ENCODE data around the gene FMN1.
A peak's percentile ranks its signal among the peaks of the same experiment; 100 is the strongest.

The FMN1 gene

GRCh38 chr15:33152502-33153109 lies 41.9 kb downstream of the FMN1 start:
- DNase-seq, result no peak

- DNase-seq, result no peak
These were observed 43.5 kb downstream of the FMN1 start for GRCh38 chr15:33150971-33151370.

GRCh38 chr15:33150431-33150941 lies 44.0 kb downstream of the FMN1 start:
- DNase-seq, result no peak

GRCh38 chr15:33149919-33150318 lies 44.6 kb downstream of the FMN1 start:
- DNase-seq, result no peak

- no peak for DNase-seq
These were observed 46.3 kb downstream of the FMN1 start for GRCh38 chr15:33148129-33148751.

GRCh38 chr15:33146051-33146450 lies 48.5 kb downstream of the FMN1 start:
- no peak for DNase-seq

GRCh38 chr15:33145447-33145846 lies 49.1 kb downstream of the FMN1 start:
- DNase-seq, result peak; percentile 88

GRCh38 chr15:33142708-33143107 lies 51.8 kb downstream of the FMN1 start:
- no peak for DNase-seq

- DNase-seq, result peak; percentile 26
These were observed 56.5 kb downstream of the FMN1 start for GRCh38 chr15:33138000-33138399.

GRCh38 chr15:33137101-33137500 lies 57.4 kb downstream of the FMN1 start:
- DNase-seq, result peak; percentile 16

- DNase-seq, result no peak
These were observed 58.2 kb downstream of the FMN1 start for GRCh38 chr15:33136353-33136752.

- DNase-seq, result no peak
These were observed 59.1 kb downstream of the FMN1 start for GRCh38 chr15:33135355-33135781.

- peak; percentile 86 for DNase-seq
These were observed 61.7 kb downstream of the FMN1 start for GRCh38 chr15:33132722-33133345.

GRCh38 chr15:33132233-33132580 lies 62.3 kb downstream of the FMN1 start:
- DNase-seq, result no peak

GRCh38 chr15:33131552-33132232 lies 62.8 kb downstream of the FMN1 start:
- peak; percentile 56 for DNase-seq

- DNase-seq, result peak; percentile 99
These were observed 67.8 kb downstream of the FMN1 start for GRCh38 chr15:33126559-33127290.

GRCh38 chr15:33125894-33126537 lies 68.5 kb downstream of the FMN1 start:
- DNase-seq, result peak; percentile 80

GRCh38 chr15:33124811-33125210 lies 69.7 kb downstream of the FMN1 start:
- no peak for DNase-seq

GRCh38 chr15:33124279-33124678 lies 70.2 kb downstream of the FMN1 start:
- DNase-seq, result no peak

- peak; percentile 85 for DNase-seq
These were observed 74.6 kb downstream of the FMN1 start for GRCh38 chr15:33119865-33120264.

- DNase-seq, result peak; percentile 72
These were observed 75.2 kb downstream of the FMN1 start for GRCh38 chr15:33119273-33119672.

- DNase-seq, result no peak
These were observed 78.3 kb downstream of the FMN1 start for GRCh38 chr15:33116198-33116597.

Measured in NCI-H69 (cell line).